Naive thymus-derived CD4-positive, alpha-beta T cell (primary cell): ENCODE results near the gene EIF1AD. TPM values are rescaled to one million over a fixed set of nuclear protein-coding genes. Genes with fewer than 3 reads are reported as not detected.
A peak's percentile ranks its signal among the peaks of the same experiment; 100 is the strongest.

Source experiments
- ATAC-seq: fragments of 150-1000 bp; cut with Tn5 transposase; 2 replicates; pipeline ENCODE4 v1.10.0; 2021; ENCODE audit warnings: mild to moderate bottlenecking, moderate library complexity
- CTCF ChIA-PET: fragments of 350-600 bp; sonication (Branson Sonifier 250); formaldehyde crosslinking; loops from one replicate; lab custom pipeline; 2021; ENCODE audit warnings: antibody characterized with exemption; lab: Charles Lee
- POLR2A ChIA-PET: fragments of 350-600 bp; sonication (Branson Sonifier 250); formaldehyde crosslinking; loops from one replicate; lab custom pipeline; 2021; ENCODE audit warnings: antibody characterized with exemption, inconsistent platforms; lab: Charles Lee
- DNase-seq, 9 donors: peaks; one replicate each; pipeline versions ENCODE4 v3.0.0 to v3.0.0-alpha.2; 2020 to 2022; ENCODE audit warnings: mixed read lengths in 1 of 9
- H3K27ac ChIP-seq: one replicate; pipeline ENCODE4 v1.7.0; 2013; ENCODE audit warnings: mild to moderate bottlenecking, low read depth, low read length, moderate library complexity
- H3K27me3 ChIP-seq, 2 donors: one replicate each; pipeline ENCODE4 v1.7.0; 2013; ENCODE audit warnings: low read length in 2 of 2, mild to moderate bottlenecking in 2 of 2, moderate library complexity in 2 of 2; ENCODE audit not compliant: control insufficient read depth in 2 of 2, insufficient read depth in 2 of 2
- H3K36me3 ChIP-seq, 3 experiments: 1 replicate in 2 of 3; 2 replicates in 1 of 3; pipeline ENCODE4 v1.7.0; 2013; ENCODE audit warnings: low read length in 3 of 3, mild to moderate bottlenecking in 3 of 3, moderate library complexity in 1 of 3; ENCODE audit not compliant: insufficient read depth in 3 of 3, control insufficient read depth in 2 of 3
- H3K4me1 ChIP-seq, 2 donors: one replicate each; pipeline ENCODE4 v1.7.0; 2013; ENCODE audit warnings: low read length in 2 of 2, mild to moderate bottlenecking in 2 of 2, moderate library complexity in 1 of 2; ENCODE audit not compliant: control insufficient read depth in 2 of 2, insufficient read depth in 2 of 2
- H3K4me3 ChIP-seq: 2 replicates; pipeline ENCODE4 v1.7.0; 2013; ENCODE audit warnings: mild to moderate bottlenecking, low read length
- H3K9me3 ChIP-seq, 3 experiments: 1 replicate in 2 of 3; 2 replicates in 1 of 3; pipeline ENCODE4 v1.7.0; 2013; ENCODE audit warnings: low read length in 3 of 3; ENCODE audit not compliant: control insufficient read depth in 2 of 3
- H3K27ac Mint-ChIP-seq, 9 donors: one replicate each; pipeline ENCODE4 v1.8.0; 2020 to 2022; ENCODE audit warnings: mixed read lengths in 9 of 9, mild to moderate bottlenecking in 8 of 9, moderate library complexity in 5 of 9, inconsistent platforms in 2 of 9
- H3K27me3 Mint-ChIP-seq, 5 donors: one replicate each; pipeline ENCODE4 v1.8.0; 2021 to 2022; ENCODE audit warnings: mixed read lengths in 5 of 5, mild to moderate bottlenecking in 1 of 5
- H3K36me3 Mint-ChIP-seq, 5 donors: one replicate each; pipeline ENCODE4 v1.8.0; 2020 to 2022; ENCODE audit warnings: mixed read lengths in 5 of 5, mild to moderate bottlenecking in 3 of 5, inconsistent platforms in 1 of 5
- H3K4me1 Mint-ChIP-seq, 7 donors: one replicate each; pipeline ENCODE4 v1.8.0; 2020 to 2022; ENCODE audit warnings: mixed read lengths in 7 of 7, mild to moderate bottlenecking in 3 of 7, inconsistent platforms in 1 of 7
- H3K4me3 Mint-ChIP-seq, 10 donors: one replicate each; pipeline ENCODE4 v1.8.0; 2020 to 2022; ENCODE audit warnings: mild to moderate bottlenecking in 10 of 10, mixed read lengths in 10 of 10, moderate library complexity in 6 of 10, inconsistent platforms in 2 of 10
- H3K9me3 Mint-ChIP-seq, 11 donors: one replicate each; pipeline ENCODE4 v1.8.0; 2020 to 2022; ENCODE audit warnings: mixed read lengths in 11 of 11, mild to moderate bottlenecking in 4 of 11, inconsistent platforms in 1 of 11, moderate library complexity in 1 of 11
- intact Hi-C, 2 donors: fragments of 100-400 bp; cut with micrococcal nuclease; formaldehyde crosslinking; loops; one replicate each; pipeline ENCODE4 v1.15.1; 2023
- polyA plus RNA-seq, 2 donors: library from polyadenylated mRNA; unstranded; fragments of 300-500 nt; fragmentation: Illumina TruSeq; gene quantifications; one replicate each; pipeline ENCODE4 v1.2.3, GENCODE V29; 2021
- total RNA-seq, 6 experiments: library from RNA in 5 of 6; stranded (reverse) in 5 of 6; gene quantifications; 1 replicate in 5 of 6; 2 replicates in 1 of 6; pipeline ENCODE4 v1.2.3 and lab custom pipeline; 2021 to 2026

The EIF1AD gene
- total and polyA plus RNA-seq, 7 experiments from 2014 or later, result 17.7 to 114 (median 58.2) TPM

DNA sequence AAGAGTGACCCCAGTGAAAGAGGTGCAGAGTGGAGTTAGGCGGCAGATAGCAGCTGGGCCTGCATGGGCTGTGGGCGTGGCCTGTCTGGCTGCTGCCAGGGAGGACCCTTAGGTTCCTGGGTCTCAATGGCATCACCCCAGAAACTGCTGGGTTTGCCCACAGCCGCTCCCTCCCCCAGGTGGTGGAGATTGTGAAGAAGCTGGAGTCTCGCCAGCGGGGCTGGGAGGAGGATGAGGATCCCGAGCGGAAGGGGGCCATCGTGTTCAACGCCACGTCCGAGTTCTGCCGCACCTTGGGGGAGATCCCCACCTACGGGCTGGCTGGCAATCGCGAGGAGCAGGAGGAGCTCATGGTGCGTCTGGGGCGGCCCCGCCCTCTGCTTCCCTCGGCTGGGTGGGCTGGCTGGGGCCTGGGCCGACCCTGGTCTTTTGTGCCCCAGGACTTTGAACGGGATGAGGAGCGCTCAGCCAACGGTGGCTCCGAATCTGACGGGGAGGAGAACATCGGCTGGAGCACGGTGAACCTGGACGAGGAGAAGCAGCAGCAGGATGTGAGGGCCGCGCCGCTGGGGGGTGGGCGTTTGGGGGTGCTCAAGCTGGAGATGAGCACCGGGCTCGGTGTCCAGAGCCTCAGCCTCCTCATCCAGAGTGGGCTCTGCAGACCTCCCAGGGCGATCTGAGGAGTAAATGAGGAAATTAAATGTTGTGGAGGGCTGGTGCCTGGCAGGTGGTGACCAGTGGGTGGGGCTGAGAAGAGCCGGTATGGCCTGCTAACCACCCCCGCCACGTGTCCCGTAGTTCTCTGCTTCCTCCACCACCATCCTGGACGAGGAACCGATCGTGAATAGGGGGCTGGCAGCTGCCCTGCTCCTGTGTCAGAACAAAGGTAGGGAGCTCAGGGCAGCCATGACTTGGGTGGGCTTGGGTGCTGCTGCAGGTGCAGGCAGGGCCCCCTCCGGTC, 25.5 kb downstream of the EIF1AD start:
- DNase-seq (no peak), ATAC-seq (no peak)
- no peaks in the 10 kb centered on the region for H3K27me3 Mint-ChIP-seq
- no peaks in the 10 kb centered on the region for H3K4me1 ChIP-seq
- H3K27ac Mint-ChIP-seq, result peak overlapping the region in 4 of 9 donors; percentile 61 to 78 (median 70)
- CTCF ChIA-PET, result no interaction called here
- H3K27ac ChIP-seq, result no peak overlapping the region
- no peak overlapping the region for H3K4me3 ChIP-seq
- POLR2A ChIA-PET, result interaction anchor here (0.5 to 1.4 kb wide), 2 partner anchors 19 to 1640 kb away, joined by 3 read pairs; no protein-coding TSS in a partner anchor
- intact Hi-C loops, result no loop called here
- no peak overlapping the region for H3K4me3 Mint-ChIP-seq
- H3K27me3 ChIP-seq, result no peaks in the 10 kb centered on the region
- peaks cover 11 to 34% (median 15%) of the 10 kb centered on the region in 5 donors for H3K36me3 Mint-ChIP-seq
- no peaks in the 10 kb centered on the region for H3K9me3 ChIP-seq
- peaks cover 0 to 63% (median 0%) of the 10 kb centered on the region in 3 experiments for H3K36me3 ChIP-seq
- peaks cover 0 to 12% (median 4%) of the 10 kb centered on the region in 7 donors for H3K4me1 Mint-ChIP-seq
- no peaks in the 10 kb centered on the region for H3K9me3 Mint-ChIP-seq

DNA sequence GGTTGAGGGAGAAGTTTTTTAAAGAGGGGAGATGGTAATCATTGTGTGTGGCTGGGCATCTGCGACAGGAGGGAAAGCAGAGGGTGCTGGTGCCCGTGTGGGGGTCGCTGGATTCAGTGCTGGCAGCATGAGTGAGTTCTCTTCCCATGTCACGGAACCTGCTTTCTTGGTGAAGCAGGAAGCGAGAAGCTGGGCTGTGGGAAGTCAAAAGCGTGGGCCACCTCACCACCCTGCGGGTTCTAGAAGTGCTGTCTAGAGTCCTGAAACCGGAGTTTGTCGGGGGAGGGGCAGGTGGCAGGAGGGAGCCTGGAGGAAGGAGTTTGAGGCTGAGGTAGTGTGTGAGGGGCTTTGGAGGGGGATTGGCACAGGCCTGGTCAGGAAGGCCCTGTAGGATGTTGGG, 26.2 kb downstream of the EIF1AD start:
- ATAC-seq (no peak), DNase-seq (no peak)
- no peaks in the 10 kb centered on the region for H3K9me3 ChIP-seq
- POLR2A ChIA-PET, result interaction anchor here (1.4 kb wide), 1 partner anchor 19 kb away, joined by 3 read pairs; no protein-coding TSS in a partner anchor
- H3K4me1 ChIP-seq, result no peaks in the 10 kb centered on the region
- CTCF ChIA-PET, result no interaction called here
- no peak overlapping the region for H3K27ac ChIP-seq
- Mint-ChIP-seq H3K27me3 (no peaks in the 10 kb centered on the region), H3K4me3 (no peak overlapping the region), H3K27ac (peak overlapping the region in 4 of 9 donors; percentile 41 to 78 (median 68)), H3K9me3 (no peaks in the 10 kb centered on the region), H3K4me1 (peaks cover 0 to 12% (median 4%) of the 10 kb centered on the region in 7 donors), H3K36me3 (peaks cover 11 to 34% (median 15%) of the 10 kb centered on the region in 5 donors)
- peaks cover 0 to 63% (median 0%) of the 10 kb centered on the region in 3 experiments for H3K36me3 ChIP-seq
- intact Hi-C loops, result no loop called here
- no peaks in the 10 kb centered on the region for H3K27me3 ChIP-seq
- no peak overlapping the region for H3K4me3 ChIP-seq

DNA sequence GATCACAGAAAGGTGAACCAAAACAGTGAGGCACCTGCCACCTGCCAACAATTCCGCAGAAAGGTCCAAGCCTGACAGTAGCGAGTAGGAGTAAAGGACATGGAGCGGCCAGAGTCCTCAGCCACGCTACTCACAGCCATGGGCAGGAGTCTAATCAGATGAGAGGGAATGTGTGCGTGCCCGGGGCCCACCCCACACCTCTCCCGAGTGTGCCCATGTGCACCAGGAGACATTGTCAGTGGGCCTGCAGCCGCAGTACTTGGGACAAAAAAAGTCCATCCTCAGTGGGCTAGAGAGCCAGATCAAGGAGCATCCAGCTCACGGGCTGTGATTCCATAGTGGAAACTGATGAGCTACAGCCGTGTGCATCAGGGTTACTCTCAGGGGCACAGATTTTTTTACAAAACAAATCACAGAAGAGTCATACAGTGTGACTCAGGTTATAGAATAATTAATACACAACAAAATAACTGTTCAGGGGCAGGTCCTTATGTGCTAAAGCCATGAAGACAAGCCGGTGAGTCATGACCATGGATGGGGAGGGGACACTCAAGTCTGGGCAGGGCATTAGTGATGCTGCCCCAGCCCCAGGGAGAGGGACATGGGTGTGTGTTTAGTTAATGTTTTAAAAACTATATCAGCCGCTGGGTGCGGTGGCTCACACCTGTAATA, 28.4 kb downstream of the EIF1AD start:
- Mint-ChIP-seq H3K9me3 (no peaks in the 10 kb centered on the region), H3K27me3 (no peaks in the 10 kb centered on the region), H3K4me3 (no peak overlapping the region), H3K27ac (peak overlapping the region in 2 of 9 donors; percentile 31 to 46), H3K36me3 (peaks cover 15 to 39% (median 22%) of the 10 kb centered on the region in 5 donors), H3K4me1 (peaks cover 4 to 24% (median 12%) of the 10 kb centered on the region in 7 donors)
- no peaks in the 10 kb centered on the region for H3K9me3 ChIP-seq
- H3K36me3 ChIP-seq, result peaks cover 3 to 72% (median 8%) of the 10 kb centered on the region in 3 experiments
- POLR2A ChIA-PET, result no interaction called here
- no peak for ATAC-seq
- CTCF ChIA-PET, result interaction anchor here (0.6 kb wide), 1 partner anchor 89 kb away, joined by 3 read pairs; no protein-coding TSS in a partner anchor
- no peak overlapping the region for H3K27ac ChIP-seq
- intact Hi-C loops, result no loop called here
- no peak for DNase-seq
- no peaks in the 10 kb centered on the region for H3K27me3 ChIP-seq
- H3K4me3 ChIP-seq, result no peak overlapping the region
- H3K4me1 ChIP-seq, result no peaks in the 10 kb centered on the region

DNA sequence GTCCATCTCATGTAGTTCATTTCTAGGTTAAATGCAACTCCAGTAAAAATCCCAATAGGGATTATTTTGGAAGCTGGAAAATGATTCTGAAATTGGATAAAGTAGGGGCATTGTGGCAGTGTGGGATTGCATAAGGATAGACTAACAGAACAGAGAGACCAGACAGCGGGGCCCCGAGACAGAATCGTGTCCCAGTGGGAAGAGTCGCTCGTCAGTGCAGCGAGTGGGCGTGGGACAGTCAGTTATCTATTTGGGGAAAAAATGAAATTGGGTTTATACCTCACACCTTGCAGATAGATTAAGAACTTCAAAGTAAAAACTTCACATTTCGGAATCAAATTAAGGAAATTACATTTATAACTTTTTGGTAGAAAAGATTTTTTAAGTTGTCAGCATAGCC, 29.8 kb downstream of the EIF1AD start:
- Histone ChIP-seq H3K4me3 (no peak overlapping the region), H3K27ac (no peak overlapping the region), H3K9me3 (no peaks in the 10 kb centered on the region), H3K4me1 (no peaks in the 10 kb centered on the region), H3K36me3 (peaks cover 6 to 72% (median 15%) of the 10 kb centered on the region in 3 experiments), H3K27me3 (no peaks in the 10 kb centered on the region)
- CTCF ChIA-PET, result interaction anchor here (1.8 kb wide), 1 partner anchor 82 kb away, joined by 5 read pairs; the partner anchor contains the start of gene CCDC85B
- Mint-ChIP-seq H3K27ac (peak overlapping the region in 4 of 9 donors; percentile 26 to 54 (median 48)), H3K4me3 (no peak overlapping the region), H3K9me3 (no peaks in the 10 kb centered on the region), H3K27me3 (no peaks in the 10 kb centered on the region), H3K36me3 (peaks cover 19 to 41% (median 26%) of the 10 kb centered on the region in 5 donors), H3K4me1 (peaks cover 4 to 30% (median 15%) of the 10 kb centered on the region in 7 donors)
- ATAC-seq (no peak), DNase-seq (no peak)
- intact Hi-C loops, result no loop called here
- POLR2A ChIA-PET, result no interaction called here

DNA sequence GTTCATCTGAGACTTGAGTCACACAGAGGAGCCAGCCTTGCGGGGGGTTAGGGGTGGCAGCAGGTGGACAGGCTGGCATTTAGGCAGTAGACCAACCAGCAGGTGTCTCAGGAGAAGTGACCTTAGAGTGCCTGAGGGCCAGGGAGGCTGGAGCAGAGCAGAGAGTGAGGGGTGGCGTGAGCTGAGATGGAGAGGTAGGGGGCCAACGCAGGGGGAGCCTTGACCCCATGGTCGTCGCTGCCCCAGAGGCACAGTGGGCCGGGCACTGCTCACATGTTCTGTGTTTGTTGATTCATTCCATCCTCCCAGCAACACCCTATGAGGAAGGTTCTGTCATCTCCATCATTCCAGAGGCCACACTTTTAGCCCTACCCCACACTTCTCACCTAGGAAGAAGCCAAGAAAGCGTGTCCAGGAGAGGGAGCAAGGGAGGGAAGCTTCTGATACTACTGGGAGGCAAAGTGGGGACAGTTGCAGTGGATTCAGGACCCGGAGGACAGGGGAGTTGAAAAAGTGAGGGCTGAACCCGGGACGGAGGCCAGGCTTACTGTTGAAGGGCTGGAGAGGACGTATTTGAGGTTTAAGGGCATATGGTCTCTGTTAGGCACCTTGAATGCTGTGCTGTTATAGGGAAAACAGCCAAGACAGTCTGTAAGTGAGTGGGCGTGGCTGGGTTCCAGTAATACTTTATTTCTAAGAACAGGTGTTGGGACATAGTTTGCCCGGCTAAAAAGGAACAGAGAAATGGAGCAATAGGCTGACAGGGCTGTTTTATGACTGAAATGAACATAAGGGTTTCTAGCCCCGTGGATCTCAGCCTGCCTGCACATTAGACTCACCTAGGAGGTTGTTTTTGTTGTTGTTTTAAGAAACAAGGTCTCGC, 33.1 kb downstream of the EIF1AD start:
- Mint-ChIP-seq H3K9me3 (no peaks in the 10 kb centered on the region), H3K4me3 (peak overlapping the region in 1 of 10 donors; percentile 34), H3K27me3 (no peaks in the 10 kb centered on the region), H3K4me1 (peaks cover 13 to 36% (median 18%) of the 10 kb centered on the region in 7 donors), H3K36me3 (peaks cover 15 to 46% (median 29%) of the 10 kb centered on the region in 5 donors), H3K27ac (peak overlapping the region in 2 of 9 donors; percentile 60 to 65)
- ChIA-PET POLR2A (no interaction called here), CTCF (no interaction called here)
- Histone ChIP-seq H3K36me3 (peaks cover 31 to 89% (median 35%) of the 10 kb centered on the region in 3 experiments), H3K4me3 (no peak overlapping the region), H3K27ac (no peak overlapping the region), H3K9me3 (no peaks in the 10 kb centered on the region), H3K27me3 (no peaks in the 10 kb centered on the region), H3K4me1 (peaks cover 5 to 6% of the 10 kb centered on the region in 2 donors)
- intact Hi-C loops, result no loop called here
- DNase-seq, result no peak
- no peak for ATAC-seq
